ENCODE data around the gene CYB5D1. TPM values are rescaled to one million over a fixed set of nuclear protein-coding genes. Genes with fewer than 3 reads are reported as not detected.
A peak's percentile ranks its signal among the peaks of the same experiment; 100 is the strongest.

The CYB5D1 gene
- total and polyA plus RNA-seq, 2 of the 8 experiments (the other 6 are each of a cell fraction or from before 2014, with no cell fraction given), result 11.0 to 18.0 TPM

- Histone ChIP-seq H3K4me1 (replicated peaks in 1 of 4; ENCODE audit: control insufficient read depth in 3 of 4, insufficient read depth in 4 of 4, low read length in 3 of 4) (peaks cover 10 to 34% (median 21%) of the 10 kb centered on the region in 4 experiments), H3K4me3 (ENCODE audit: extremely low read depth in 1 of 4, insufficient read depth in 2 of 4, low read depth in 3 of 4, low read length in 4 of 4) (peak overlapping the region; percentile 70 to 98 (median 86)), H3K4ac (replicated peaks; ENCODE audit: insufficient read length, low read depth, low read length) (no peak overlapping the region), H3K27me3 (replicated peaks in 1 of 4; ENCODE audit: control insufficient read depth in 3 of 4, extremely low read depth in 1 of 4, insufficient read depth in 3 of 4, low read length in 3 of 4) (peaks cover 18 to 53% (median 49%) of the 10 kb centered on the region in 4 experiments), H4K20me1 (replicated peaks in 1 of 2; ENCODE audit: control insufficient read depth in 1 of 2, insufficient read depth in 2 of 2, low read length in 2 of 2) (peaks cover 12 to 42% of the 10 kb centered on the region in 2 experiments), H2BK15ac (ENCODE audit: low read length) (no peak overlapping the region), H2BK12ac (ENCODE audit: low read depth, low read length) (no peak overlapping the region), H3K4me2 (ENCODE audit: insufficient read depth in 1 of 2, low read depth in 2 of 2, low read length in 2 of 2) (peak overlapping the region; percentile 96 to 100), H3K9ac (replicated peaks in 1 of 4; ENCODE audit: extremely low read depth in 1 of 4, low read depth in 3 of 4, low read length in 3 of 4) (peak overlapping the region; percentile 57 to 71 (median 66); a peak in 6 of 7 replicates), H3K56ac (replicated peaks; ENCODE audit: insufficient read length, low read depth, low read length) (peak overlapping the region; percentile 91), H3K23me2 (ENCODE audit: low read depth, low read length) (peaks cover 37% of the 10 kb centered on the region), H4K91ac (replicated peaks; ENCODE audit: insufficient read length, low read length) (no peak overlapping the region), H2AFZ (ENCODE audit: low read length) (no peak overlapping the region), H3K36me3 (ENCODE audit: control insufficient read depth in 2 of 4, insufficient read depth in 4 of 4, low read length in 3 of 4) (no peaks in the 10 kb centered on the region; a peak in 1 of 8 replicates), H3K18ac (ENCODE audit: extremely low read depth, low read length) (peak overlapping the region; percentile 93), H2BK20ac (ENCODE audit: low read length) (no peak overlapping the region), H3K79me2 (ENCODE audit: control insufficient read depth in 1 of 2, insufficient read depth in 2 of 2, low read length in 2 of 2) (no peaks in the 10 kb centered on the region), H2AK5ac (ENCODE audit: low read depth, low read length) (no peak overlapping the region), H3K79me1 (ENCODE audit: low read depth, low read length) (no peaks in the 10 kb centered on the region), H4K8ac (ENCODE audit: extremely low read depth, insufficient read depth, low read length) (peak overlapping the region; percentile 77), H2BK120ac (replicated peaks; ENCODE audit: low read depth, low read length) (no peak overlapping the region), H3K23ac (ENCODE audit: insufficient read length) (no peak overlapping the region), H4K5ac (ENCODE audit: insufficient read length, low read depth, low read length) (peak overlapping the region; percentile 75), H3K14ac (ENCODE audit: insufficient read length) (no peak overlapping the region), H3K9me3 (ENCODE audit: insufficient read depth in 2 of 2, low read depth in 1 of 2, low read length in 1 of 2) (no peaks in the 10 kb centered on the region), H2BK5ac (ENCODE audit: low read depth, low read length) (peak overlapping the region; percentile 60; the same call in 1 of the 2 replicates), H3K27ac (ENCODE audit: low read depth, low read length) (peak overlapping the region; percentile 37; the same call in 1 of the 2 replicates)
- POLR2A ChIA-PET (ENCODE audit: partially characterized antibody), result interaction anchor here (0.6 to 4.2 kb wide), 7 partner anchors 10 to 165 kb away, joined by 3 to 20 read pairs (median 5); partner anchors contain the start of genes CYB5D1, KDM6B, NAA38 and TMEM88
- DNase-seq (ENCODE audit: low read depth in 1 of 2, low spot score in 2 of 2) (peak in 1 of 2 experiments; percentile 98), FAIRE-seq (no peak)
- WGBS, 2 experiments (ENCODE audit: extremely low coverage in 1 of 2, insufficient coverage in 1 of 2, insufficient read length in 1 of 2, insufficient replicate concordance in 2 of 2, low coverage in 1 of 2, low lambda C conversion rate in 2 of 2, missing lambda C conversion rate in 1 of 2), result 0% methylated on average over 42 of the region's 46 CpGs; no CpG with 5 or more reads in 1 of the 2 experiments
- CTCF ChIA-PET (ENCODE audit: partially characterized antibody), result interaction anchor here (1.7 to 2.1 kb wide), 4 partner anchors 9 to 98 kb away, joined by 4 to 7 read pairs (median 6); no protein-coding TSS in a partner anchor
- TF ChIP-seq MAFK (IDR thresholded peaks at IDR 0.05; ENCODE audit: low read depth, low read length), result no peak
- TF ChIP-seq GABPA (IDR thresholded peaks at IDR 0.05; ENCODE audit: borderline replicate concordance, insufficient read depth, low read length), result no peak
- TF ChIP-seq MAX (IDR thresholded peaks at IDR 0.05), result no peak
- no peak for TF ChIP-seq CTBP2 (IDR thresholded peaks at IDR 0.05; ENCODE audit: borderline replicate concordance, insufficient read depth, insufficient read length, low read length)
- no peak for TF ChIP-seq ATF2 (IDR thresholded peaks at IDR 0.05; ENCODE audit: low read length)
- no peak for TF ChIP-seq POLR2A (IDR thresholded peaks at IDR 0.05; ENCODE audit: control extremely low read depth in 1 of 2, low read depth in 2 of 2, low read length in 2 of 2)
- TF ChIP-seq USF2 (IDR thresholded peaks at IDR 0.05; ENCODE audit: low read length), result 0 out of 2 replicates have a peak, but pooled peaks have one; percentile 22
- TF ChIP-seq SP2 (IDR thresholded peaks at IDR 0.05; ENCODE audit: low read length), result no peak
- no peak for TF ChIP-seq BCL11A (IDR thresholded peaks at IDR 0.05; ENCODE audit: low read depth in 2 of 2, low read length in 2 of 2)
These were observed 15.9 kb upstream of the CYB5D1 start for GRCh38 chr17:7841915-7842379.

Measured in H1 (cell line).